Activated gamma-delta T cell treated with anti-CD3 and anti-CD28 coated beads, Interleukin-2, amount 50 U/mL, for 16 hours (primary cell): Measurements from ENCODE around the gene RILP.

Experiments
- DNase-seq: peaks from one replicate; pipeline ENCODE4 v3.0.0-alpha.2; 2020; ENCODE audit warnings: low read depth

The RILP gene

DNA sequence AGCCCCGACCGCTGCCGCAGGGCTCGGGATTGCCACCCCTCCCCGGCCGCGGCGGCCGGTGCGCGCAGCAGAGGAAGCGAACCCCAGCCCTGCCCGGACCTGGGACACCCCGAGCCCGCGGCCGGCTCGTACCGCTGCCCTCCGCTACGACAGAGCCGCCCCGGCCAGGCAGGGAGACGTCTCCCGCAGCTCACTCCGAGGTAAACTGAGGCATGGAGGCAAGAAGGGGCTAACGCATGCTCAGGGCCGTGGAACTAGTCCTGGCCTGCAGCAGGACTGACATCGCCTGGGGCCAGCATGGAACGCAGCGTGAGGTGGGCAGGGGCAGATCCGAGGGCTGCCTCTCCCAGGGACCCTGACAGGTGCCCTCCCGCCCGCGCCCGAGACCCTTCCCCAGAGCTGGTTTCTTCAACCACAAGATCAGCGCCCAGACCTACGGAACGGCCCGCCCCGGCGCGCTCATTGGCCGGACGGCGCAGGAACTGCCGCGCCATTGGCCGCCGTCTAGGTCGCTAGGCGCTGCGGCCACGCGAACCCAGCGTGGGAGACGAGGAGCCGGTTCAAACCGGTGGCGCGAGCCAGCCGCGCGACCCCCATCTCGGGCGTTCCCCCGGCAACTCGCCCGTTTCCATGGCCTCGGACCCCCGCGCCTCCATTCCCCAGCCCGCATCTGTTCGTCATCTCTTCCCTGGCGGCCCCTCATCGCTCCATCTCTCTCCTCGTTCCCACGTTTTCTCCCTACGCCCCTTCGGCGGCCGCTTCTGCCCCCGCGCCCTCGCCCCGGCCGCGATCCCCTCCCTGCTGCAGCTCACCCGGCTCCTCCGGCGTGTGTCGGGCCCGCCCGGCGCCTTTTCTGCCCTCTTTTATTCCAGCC lies 21.4 kb downstream of the RILP start, which contains the start of gene SLC43A2:
TSS of gene SLC43A2 (minus strand) at position 853 of the 874 bp plus-strand sequence. CDS start 960 bp downstream, outside the sequence.
- DNase-seq: peak; percentile 55

DNA sequence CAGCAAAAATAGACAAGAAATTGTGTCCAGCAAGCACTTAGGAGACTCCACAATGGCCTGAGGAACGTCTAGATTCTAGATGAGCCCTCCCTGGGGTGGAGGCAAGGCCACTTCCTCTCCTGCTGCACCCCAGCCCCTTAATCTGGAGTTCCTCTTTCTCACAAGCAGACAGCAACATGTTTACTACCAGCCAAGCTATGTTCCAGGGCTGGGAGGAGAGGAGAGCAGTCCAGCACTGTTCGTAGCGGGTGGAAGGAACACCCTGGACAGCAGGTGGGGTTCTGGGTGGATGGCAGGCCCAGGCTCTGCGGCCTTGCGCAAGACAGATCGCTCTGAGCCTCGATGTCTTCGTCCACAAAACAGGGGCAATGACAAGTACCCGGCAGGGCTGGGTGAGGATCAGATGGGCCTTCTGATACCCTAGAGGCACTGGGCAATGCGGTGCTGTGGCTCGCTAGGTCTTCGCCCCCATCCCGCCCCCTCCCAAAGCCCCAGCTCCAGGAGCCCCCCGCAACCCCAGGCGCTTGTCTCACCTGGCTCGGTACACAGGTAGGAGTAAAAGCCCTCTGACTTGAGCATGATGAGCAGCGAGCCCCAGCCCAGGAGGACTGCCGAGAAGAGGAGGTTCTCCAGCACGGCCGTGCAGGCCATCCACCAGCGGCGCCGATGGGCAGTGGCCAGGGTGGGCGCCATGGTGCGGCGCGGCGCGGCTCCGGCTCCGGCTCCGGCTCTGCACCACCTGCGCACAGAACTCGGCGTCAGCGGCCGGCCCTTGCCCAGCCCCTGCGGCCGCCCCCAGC lies 22.3 kb downstream of the RILP start:
- no peak for DNase-seq

DNA sequence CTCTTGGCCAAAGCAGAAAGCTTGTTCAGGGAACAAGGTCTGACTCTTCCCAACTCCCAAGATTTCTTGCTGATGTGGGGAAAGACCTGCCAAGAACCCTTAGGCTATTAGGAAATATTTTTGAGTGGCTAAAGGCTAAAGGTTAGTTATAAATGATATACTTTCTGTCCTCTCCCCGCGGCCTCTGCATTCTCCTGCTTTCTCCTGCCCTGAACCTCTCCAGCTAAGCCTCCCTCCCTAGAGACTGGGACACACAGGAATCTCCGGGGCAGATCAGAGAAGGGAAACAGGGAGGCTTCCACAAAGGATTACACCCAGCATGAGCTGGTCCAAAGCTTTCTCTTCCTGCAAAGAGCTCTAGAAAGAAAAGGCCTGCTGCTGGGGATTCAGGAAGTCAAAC lies 23.3 kb downstream of the RILP start:
- no peak for DNase-seq

DNA sequence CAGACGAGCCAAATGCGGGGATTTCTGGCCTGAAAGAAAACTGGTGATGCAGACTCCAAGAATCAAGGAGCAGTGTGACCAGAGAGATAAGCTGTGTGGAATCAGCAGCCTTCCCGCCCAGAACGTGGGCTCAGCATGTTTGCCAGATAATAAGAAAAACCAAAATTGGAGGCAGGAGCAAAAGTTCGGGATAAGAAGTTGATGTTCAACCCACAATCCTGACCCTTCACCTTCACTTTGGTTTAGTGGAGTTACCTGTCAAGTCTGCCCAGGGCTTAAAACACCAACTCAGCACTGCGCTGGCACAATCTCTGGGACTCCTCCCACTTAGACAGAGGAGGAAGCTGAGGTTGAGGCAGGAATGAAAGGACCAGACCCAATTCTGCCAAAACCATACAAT lies 24.1 kb downstream of the RILP start:
- no peak for DNase-seq

DNA sequence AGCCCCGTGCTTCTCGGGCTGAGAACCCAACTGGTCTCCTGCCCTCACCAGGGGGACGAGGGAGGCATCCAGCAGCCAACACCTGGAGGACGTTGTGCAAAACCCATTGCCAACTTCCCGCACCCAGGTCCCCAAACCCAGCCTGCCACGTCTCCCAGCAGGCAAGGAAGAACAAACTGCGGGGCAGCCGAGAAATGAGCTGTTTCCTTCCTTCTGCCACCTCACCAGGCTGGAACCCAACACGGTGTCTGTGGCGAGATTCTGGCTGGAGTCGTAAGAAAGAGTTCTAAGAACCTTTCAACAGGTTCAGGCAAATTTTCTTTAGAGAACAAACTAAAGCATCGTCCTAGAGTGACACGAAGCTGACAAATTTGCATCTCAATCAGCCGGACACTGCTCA lies 24.6 kb downstream of the RILP start:
- no peak for DNase-seq

DNA sequence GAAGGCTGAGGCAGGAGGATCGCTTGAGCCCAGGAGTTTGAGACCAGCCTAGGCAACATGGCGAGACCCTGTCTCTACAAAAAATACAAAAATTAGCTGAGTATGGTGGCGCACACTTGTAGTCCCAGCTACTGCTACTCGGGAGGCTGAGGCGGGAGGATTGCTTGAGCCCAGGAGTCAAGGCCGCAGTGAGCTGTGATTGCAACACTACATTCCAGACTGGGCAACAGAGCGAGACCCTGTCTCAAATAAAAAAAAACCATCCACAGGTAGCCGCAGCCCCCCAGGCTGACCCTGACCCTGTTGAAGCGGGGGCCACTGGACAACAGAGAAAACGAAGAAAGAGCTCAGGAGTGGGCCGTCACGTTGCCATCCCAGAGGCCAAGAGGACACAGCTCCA lies 25.0 kb downstream of the RILP start:
- DNase-seq: no peak

DNA sequence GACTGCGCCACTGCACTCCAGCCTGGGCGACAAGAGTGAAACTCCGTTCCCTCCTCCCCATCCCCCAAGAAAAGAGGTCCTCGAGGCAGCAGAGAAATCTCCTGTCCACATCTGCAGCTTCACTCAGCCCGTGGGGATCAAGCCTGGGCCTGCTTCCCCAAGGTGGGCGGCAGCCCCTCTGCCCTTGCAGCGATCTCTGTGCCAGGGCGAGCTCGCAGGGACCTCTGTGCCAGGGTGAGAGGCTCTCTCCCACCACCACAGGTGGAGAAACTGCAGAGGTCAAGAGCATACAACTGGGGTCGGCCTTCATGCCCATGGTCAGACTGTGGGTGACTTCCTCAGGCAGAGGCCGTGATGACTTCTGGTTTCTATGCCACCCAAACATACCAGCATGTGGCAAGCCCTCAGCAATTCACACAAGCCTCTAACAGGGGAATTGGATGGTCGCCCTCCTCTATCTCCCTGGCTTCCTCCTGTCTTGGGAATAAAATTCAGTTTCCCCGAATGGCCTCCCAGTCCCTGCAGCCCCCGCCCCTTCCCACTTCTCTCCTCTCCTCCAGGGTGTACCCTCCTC lies 26.5 kb downstream of the RILP start:
- no peak for DNase-seq

DNA sequence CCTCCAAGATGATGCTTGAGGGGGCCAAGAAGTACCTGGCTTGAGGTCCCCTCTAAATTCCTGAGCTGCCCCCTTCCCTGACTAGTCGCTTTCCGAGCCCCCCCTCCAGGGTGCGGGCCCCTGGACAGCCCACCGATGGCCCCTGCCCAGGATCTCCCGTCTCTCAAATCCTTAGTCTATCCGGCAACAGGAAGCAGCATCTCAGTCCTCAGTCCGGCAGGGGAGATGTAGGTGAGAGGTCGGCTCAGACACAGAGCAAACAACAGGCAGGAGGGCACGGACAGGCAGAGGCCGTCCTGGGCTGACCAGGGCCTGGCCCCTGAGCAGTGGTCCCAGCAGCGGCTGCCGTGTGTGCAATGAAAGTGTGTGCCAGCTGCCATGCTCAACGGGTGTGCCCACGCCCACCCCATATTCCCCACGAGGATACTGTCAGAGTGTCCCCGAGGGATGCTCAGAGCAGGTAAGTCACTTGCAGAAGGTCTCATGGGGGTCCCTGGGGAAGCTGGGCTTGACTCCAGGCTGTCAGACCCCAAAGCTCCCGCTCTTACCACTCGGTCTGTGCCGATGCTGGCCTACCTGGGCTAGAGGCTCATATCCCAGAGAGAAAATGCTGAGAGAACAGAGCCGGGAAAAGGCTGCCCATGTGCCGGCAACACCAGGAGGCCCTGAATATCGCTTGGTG lies 28.3 kb downstream of the RILP start:
- no peak for DNase-seq

DNA sequence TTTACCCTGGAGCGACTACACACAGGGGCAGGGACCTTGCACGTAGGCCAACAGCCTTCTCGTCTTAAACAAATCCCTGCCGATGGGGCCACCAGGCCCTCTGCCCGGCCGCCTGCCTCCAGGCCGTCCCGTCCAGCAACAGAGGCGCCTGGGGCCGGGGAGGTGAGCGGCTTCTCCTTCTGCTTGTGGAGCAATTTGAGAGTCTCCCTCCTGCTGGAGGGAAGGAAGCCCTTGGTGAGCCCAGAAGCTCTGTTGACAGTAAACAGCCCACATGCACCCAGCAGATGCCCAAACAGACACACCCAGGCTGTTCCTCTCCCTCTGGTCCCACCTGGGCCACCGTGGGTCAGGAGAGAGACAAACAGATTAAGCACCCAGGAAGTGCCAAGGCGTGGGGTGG lies 29.2 kb downstream of the RILP start:
- no peak for DNase-seq

DNA sequence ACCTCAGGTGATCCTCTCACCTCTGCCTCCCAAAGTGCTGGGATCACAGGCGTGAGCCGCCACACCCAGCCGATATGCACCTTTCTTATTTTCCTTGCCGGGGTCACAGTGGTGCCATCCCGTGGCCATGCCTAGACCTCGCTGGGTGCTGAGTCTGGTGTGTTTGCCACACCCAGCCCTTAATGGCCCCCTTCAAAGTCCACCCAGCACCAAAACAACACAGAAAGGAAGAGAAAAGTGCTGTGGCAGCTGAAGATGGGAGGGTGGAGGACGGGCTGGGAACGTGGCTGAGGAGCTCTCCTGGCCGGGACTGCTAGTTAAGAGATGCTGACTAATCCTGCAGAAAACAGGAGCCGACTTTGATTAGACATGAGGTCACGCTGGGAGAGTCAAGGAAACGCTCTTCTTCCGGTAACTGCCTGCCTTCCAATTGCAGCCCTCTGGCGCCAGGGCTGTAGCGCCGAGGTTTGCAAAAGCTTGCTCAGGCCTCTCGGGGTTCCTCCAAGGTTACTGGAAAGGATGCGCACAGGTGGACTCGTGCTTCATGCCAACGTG lies 32.0 kb downstream of the RILP start:
- no peak for DNase-seq

DNA sequence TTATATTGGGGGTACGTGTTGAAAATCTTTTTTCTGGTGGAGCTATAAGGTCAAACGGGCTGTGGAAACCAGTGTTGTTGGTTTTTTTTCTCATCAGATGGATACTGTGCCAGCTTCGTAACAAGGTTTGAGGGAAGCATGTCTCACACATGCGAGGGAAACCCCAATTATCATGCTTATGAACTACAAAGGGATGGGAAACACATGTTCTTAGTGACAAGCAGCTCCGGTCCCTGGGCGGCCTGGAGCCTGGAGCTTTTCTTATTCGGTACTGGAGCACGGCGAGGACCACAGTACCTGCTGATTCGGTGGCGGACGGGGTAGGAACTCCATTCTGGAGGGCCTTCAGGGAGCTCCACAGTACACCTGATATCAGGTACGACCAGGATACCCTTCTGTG lies 33.6 kb downstream of the RILP start:
- no peak for DNase-seq

DNA sequence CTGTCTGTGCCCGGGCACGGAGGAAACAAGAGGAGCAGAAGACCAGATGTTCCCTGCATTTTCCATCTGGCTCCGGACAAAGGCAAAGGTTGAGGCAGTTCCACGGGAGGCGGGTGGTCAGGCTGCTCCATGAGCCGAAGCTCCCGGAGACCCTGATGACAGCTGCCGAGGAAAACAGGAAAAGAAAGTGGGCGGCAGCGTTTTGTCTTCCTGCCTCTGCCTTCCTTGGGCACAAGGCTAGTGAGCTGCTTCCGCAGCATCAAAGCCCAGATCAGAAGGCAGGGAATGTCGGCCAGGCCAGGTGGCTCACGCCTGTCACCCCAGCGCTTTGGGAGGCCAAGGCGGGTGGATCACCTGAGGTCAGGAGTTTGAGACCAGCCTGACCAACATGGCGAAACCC lies 37.3 kb downstream of the RILP start:
- no peak for DNase-seq

DNA sequence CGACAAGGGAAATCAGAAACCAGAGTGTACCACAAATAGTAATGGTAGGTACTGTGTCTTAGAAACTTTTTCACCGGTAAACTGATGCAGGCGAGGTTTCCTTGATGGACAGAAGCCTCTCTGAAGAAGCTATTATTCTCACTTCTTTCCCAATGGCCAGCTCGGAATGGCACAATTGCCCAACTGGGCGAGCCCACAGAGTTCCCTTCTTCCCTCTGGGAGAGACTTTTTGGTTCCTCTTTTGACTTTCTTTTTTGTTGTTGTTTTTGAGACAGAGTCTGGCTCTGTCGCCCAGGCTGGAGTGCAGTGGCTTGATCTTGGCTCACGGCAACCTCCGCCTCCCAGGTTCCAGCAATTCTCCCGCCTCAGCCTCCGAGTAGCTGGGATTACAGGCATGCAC lies 38.0 kb downstream of the RILP start:
- no peak for DNase-seq

DNA sequence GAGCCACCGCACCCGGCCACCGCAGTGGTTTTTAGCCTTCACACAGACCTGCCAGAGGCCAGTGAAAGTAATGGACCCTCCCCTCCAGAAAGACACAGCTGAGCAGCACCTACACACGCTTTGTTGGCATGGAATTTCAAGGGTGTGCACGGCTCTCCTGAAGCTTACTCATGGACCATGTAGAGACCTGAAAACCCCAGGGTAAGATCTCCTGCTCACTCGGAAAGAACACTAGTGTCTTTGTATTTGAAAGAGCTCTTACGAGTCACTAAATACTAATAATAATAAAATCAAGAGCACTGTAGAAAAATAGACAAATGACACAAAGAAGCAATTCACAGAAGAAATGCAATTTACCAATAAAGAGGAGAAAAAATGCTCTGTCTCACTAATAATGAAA lies 41.0 kb downstream of the RILP start:
- DNase-seq: no peak

DNA sequence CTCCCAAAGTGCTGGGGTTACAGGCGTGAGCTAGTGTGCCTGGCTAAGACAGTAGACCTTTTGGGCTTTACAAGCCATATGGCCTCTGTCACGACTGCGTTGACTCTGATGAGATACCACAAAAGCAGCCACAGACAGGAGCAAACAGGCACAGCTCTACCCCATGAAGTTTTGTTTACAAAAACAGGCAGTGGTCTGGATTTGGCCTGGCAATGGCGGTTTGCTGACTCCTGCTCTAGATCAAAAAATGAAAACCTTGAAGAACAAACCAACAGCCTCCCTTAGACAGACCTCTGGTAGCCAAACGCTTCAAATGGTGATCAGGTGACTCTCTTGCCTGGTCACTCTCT lies 41.7 kb downstream of the RILP start:
- DNase-seq: no peak

DNA sequence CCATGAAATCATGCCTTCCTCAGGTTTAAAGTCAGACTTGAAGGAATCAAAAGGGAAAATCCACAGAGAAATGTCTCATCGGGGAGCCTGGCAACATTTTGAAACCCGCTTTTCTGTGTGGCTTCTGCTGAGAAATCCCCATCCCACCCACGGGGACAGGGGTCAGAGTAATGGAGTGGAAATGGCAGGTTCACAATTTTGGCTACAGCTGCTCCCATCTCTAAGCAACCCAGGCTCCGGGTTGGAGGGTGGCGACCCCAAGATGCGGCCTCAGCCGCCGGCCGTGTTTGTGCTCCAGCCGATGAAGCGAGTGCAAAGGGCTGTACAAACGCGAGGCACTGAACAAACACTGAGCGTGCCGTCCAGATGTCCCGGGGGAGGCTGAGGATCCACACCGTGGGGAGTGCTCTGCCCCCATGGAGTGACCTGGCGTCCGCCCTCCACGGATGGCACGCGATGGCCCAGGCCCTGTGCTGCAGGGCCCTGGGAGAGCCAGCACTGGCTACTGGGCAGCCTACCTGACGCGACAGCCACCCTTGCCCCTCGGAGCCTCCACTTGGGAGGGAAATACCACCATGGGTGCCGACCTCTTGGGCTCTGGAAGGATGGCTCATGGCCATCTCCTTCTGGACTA lies 43.2 kb downstream of the RILP start:
- DNase-seq: no peak

DNA sequence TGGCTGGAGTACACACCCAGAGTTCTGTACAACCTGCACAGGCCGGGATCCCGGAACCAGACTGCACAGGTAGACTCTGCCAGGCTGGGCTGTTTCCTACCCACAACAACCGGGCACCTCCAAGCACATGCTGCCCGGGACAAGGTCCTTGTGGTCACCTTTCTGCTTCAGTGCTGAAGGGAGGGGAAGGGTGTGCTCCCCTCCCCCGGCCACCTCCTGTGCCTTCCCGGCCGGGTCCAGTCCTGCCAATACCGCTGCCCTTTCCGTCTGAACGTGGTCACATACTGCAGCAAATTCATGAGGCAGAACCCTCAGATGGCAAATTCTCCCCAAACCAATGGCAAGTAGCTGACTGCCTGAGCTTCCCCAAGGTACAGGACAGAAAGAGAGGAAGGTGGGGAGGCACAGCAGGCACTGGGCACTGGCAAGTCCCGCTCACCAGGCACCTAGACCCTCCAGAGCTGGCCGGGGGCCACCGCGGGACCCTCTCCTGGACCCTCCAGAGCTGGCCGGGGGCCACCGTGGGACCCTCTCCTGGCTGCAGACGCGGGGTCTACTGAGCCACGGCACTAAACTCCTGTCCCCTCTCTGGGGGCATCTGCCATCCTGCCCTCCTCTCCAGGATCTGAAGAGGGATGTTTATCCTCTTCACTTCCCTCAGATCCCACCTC lies 43.9 kb downstream of the RILP start:
- no peak for DNase-seq

DNA sequence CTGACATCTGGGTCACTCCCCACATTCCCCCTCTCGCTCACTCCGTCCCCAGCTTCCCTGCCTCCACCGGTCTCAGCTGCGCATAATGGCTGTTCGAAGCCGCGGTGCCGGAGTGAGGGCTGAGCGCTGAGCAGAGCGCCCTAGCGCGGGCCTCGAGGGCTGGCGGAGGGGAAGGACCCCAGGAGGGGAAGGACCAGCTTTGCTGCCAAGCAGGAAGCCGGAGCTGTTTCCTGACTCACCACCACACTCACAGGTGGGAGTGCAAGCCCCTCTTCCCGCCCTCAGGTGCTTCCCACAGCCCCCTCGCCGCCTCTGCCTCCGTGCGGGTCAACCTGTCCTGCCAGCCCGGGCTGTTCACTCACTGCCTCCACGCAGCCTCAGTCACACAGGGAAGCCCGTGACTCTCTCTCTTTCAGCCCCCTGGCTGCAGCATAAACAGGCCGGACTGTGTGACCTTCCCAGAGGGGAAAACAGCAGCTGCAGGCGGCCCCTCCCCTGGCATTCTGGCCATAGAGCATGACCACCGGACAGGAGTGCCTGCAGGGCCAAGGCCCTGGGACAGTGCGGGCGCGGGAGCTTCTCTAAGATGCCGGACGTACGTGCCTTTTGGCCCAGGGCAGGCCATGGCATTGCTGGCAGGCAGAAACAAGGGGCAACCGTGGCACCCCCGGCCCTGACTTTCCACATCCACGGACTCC lies 44.7 kb downstream of the RILP start:
- no peak for DNase-seq

DNA sequence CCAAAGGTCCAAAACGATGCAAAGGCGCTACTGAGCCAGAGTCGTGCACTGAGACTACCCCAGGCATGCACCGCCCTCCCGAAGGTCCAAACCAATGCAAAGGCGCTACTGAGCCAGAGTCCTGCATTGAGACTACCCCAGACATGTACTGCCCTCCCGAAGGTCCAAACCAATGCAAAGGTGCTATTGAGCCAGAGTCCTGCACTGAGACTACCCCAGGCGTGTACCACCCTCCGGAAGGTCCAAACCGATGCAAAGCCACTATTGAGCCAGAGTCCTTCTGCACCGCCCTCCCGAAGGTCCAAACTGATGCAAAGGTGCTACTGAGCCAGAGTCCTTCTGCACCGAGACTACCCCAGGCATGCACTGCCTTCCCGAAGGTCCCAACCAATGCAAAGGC lies 48.1 kb downstream of the RILP start:
- DNase-seq: no peak

DNA sequence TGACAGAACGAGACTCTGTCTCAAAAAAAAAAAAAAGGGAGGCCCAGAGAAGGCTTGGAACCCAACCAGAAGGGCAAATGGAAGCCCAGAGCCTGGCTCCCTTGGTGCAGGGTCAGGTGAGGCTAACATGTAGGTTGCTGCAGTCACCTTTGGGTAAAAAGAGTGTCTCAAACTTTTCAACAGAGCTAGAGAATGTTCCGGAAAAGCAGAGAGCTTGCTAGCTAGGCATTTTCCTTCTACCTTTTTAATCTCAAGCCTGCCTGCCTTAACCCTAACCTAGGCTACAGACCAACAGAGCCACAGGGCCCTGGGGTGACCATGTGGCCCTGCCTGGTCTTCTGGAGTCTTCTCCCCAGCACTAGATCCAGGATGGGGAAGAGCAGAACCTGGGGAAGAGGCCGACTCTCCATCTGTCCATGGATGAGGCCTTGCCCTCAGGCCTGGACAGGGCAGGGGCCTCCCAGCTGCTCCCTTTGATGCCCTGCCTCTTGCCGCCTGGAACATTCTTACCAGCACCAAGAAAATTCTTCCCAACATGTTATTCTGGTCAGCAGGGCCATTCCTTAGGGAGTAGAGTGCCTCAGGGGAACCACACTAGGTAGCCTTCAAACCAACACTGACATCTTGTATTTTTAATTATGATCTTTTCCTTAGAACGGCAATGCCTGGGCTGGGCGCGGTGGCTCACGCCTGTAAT lies 51.1 kb downstream of the RILP start:
- DNase-seq: no peak
